BLaER1 treated with 17β-estradiol and CSF1 and Interleukin-3, amounts not matched to agents 10 nM and 100 nM (cell line): ENCODE measurements around the gene DNAJB9.
A peak's percentile ranks its signal among the peaks of the same experiment; 100 is the strongest.
"Not testable (repeated sequence)": the region's sequence is repeated elsewhere in the genome, so short reads cannot be mapped to it uniquely, and the experiment has no call there.

Experiments
- H3K27ac ChIP-seq, 11 experiments: shearing (Covaris generic); formaldehyde crosslinking; 2 replicates each; pipeline ENCODE4 v1.8.1; 2022
- H3K27me3 ChIP-seq, 11 experiments: shearing (Covaris generic); formaldehyde crosslinking; 2 replicates each; pipeline ENCODE4 v1.8.1; 2022
- H3K36me3 ChIP-seq, 11 experiments: shearing (Covaris generic); formaldehyde crosslinking; 2 replicates each; pipeline ENCODE4 v1.8.1; 2022
- H3K4me1 ChIP-seq, 10 experiments: shearing (Covaris generic); formaldehyde crosslinking; 2 replicates each; pipeline ENCODE4 v1.8.1; 2022
- H3K4me2 ChIP-seq, 11 experiments: shearing (Covaris generic); formaldehyde crosslinking; 2 replicates each; pipeline ENCODE4 v1.8.1; 2022
- H3K4me3 ChIP-seq, 10 experiments: shearing (Covaris generic); formaldehyde crosslinking; 2 replicates each; pipeline ENCODE4 v1.8.1; 2022
- H3K9ac ChIP-seq, 11 experiments: shearing (Covaris generic); formaldehyde crosslinking; 2 replicates each; pipeline ENCODE4 v1.8.1; 2022
- H3K9me3 ChIP-seq, 11 experiments: shearing (Covaris generic); formaldehyde crosslinking; replicated peaks in 1 of 11; 2 replicates each; pipeline ENCODE4 v1.8.1; 2022
- H4K20me1 ChIP-seq, 11 experiments: shearing (Covaris generic); formaldehyde crosslinking; 2 replicates each; pipeline ENCODE4 v1.8.1; 2022
- Cebpa-rat ChIP-seq, 11 experiments: shearing (Covaris generic); IDR thresholded peaks; 2 replicates each; pipeline ENCODE4 v1.8.1; 2022

DNAJB9 gene

GRCh38 chr7:108535257-108535656 is 34.4 kb upstream of the DNAJB9 start:
- peaks cover 0 to 16% (median 4%) of the 10 kb centered on the region in 11 experiments; a peak in 7 of 22 replicates for H3K9me3 ChIP-seq

DNA sequence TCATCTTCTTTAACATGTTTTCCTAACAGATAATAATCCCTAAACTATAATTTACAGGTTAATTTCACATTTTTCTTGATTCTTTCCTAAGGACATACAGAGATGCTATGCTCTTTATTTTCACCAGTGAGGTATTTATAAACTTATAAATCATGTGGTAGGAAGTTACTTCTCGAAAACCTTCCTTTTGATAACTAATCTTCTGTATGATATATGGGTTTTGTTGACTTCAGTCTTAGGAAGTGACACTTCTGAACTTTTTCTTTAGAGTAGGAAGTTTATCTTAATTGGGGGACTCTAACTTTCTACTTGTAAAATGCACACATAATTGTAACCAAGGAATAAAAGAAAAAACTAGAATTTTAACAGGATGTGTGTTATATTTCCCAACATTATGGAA is 33.9 kb upstream of the DNAJB9 start:
- H3K4me3 ChIP-seq = no peak overlapping the region
- TF ChIP-seq Cebpa-rat (IDR thresholded peaks at IDR 0.05) = no peak

More at GRCh38 chr7:108535257-108535656, 34.4 kb upstream of the DNAJB9 start:
- H4K20me1 ChIP-seq = no peaks in the 10 kb centered on the region
- no peaks in the 10 kb centered on the region for H3K36me3 ChIP-seq
- peaks cover 0 to 12% (median 1%) of the 10 kb centered on the region in 10 experiments; a peak in 4 of 20 replicates for H3K4me1 ChIP-seq
- peak overlapping the region in 1 of 11 experiments; percentile 40; a peak in 1 of 22 replicates for H3K27ac ChIP-seq
- H3K4me2 ChIP-seq = peak overlapping the region in 3 of 11 experiments; percentile 1 to 37 (median 36); a peak in 4 of 22 replicates
- no peak for TF ChIP-seq Cebpa-rat (IDR thresholded peaks at IDR 0.05)
- H3K4me3 ChIP-seq = no peak overlapping the region
- no peaks in the 10 kb centered on the region for H3K27me3 ChIP-seq
- no peak overlapping the region for H3K9ac ChIP-seq

GRCh38 chr7:108537229-108537628 is 32.4 kb upstream of the DNAJB9 start:
- H3K36me3 ChIP-seq = no peaks in the 10 kb centered on the region
- H3K4me1 ChIP-seq = peaks cover 0 to 12% (median 1%) of the 10 kb centered on the region in 10 experiments; a peak in 4 of 20 replicates
- peaks cover 0 to 16% (median 4%) of the 10 kb centered on the region in 11 experiments; a peak in 7 of 22 replicates for H3K9me3 ChIP-seq
- no peak overlapping the region for H3K9ac ChIP-seq
- H3K27me3 ChIP-seq = no peaks in the 10 kb centered on the region
- H3K27ac ChIP-seq = no peak overlapping the region
- H4K20me1 ChIP-seq = no peaks in the 10 kb centered on the region
- H3K4me2 ChIP-seq = no peak overlapping the region
- TF ChIP-seq Cebpa-rat (IDR thresholded peaks at IDR 0.05) = no peak
- no peak overlapping the region for H3K4me3 ChIP-seq

More for the DNA sequence above, 33.9 kb upstream of the DNAJB9 start:
- no peaks in the 10 kb centered on the region for H3K36me3 ChIP-seq
- H3K27me3 ChIP-seq = no peaks in the 10 kb centered on the region
- peaks cover 0 to 16% (median 4%) of the 10 kb centered on the region in 11 experiments; a peak in 7 of 22 replicates for H3K9me3 ChIP-seq
- H3K27ac ChIP-seq = peak overlapping the region in 1 of 11 experiments; percentile 40; a peak in 1 of 22 replicates
- peak overlapping the region in 2 of 11 experiments; percentile 1 to 37; a peak in 3 of 22 replicates for H3K4me2 ChIP-seq
- H3K9ac ChIP-seq = no peak overlapping the region
- no peaks in the 10 kb centered on the region for H4K20me1 ChIP-seq
- peaks cover 0 to 12% (median 1%) of the 10 kb centered on the region in 10 experiments; a peak in 4 of 20 replicates for H3K4me1 ChIP-seq

GRCh38 chr7:108538236-108538635 is 31.4 kb upstream of the DNAJB9 start:
- not testable (repeated sequence) for H3K9ac ChIP-seq, H4K20me1 ChIP-seq, H3K27ac ChIP-seq, H3K27me3 ChIP-seq, H3K4me3 ChIP-seq, H3K36me3 ChIP-seq
- Histone ChIP-seq H3K4me1 (peaks cover 0 to 12% (median 1%) of the 10 kb centered on the region in 10 experiments; a peak in 4 of 20 replicates), H3K9me3 (peaks cover 0 to 16% (median 4%) of the 10 kb centered on the region in 11 experiments; a peak in 7 of 22 replicates), H3K4me2 (peak overlapping the region in 1 of 11 experiments; percentile 18; a peak in 1 of 22 replicates)

- not testable (repeated sequence) for H3K27me3 ChIP-seq, H3K4me2 ChIP-seq, H3K9ac ChIP-seq, H4K20me1 ChIP-seq, H3K36me3 ChIP-seq, H3K4me3 ChIP-seq, H3K27ac ChIP-seq
- Histone ChIP-seq H3K9me3 (peaks cover 0 to 16% (median 4%) of the 10 kb centered on the region in 11 experiments; a peak in 7 of 22 replicates), H3K4me1 (peaks cover 0 to 12% (median 1%) of the 10 kb centered on the region in 10 experiments; a peak in 4 of 20 replicates)
Observed at GRCh38 chr7:108538685-108539084, 31.0 kb upstream of the DNAJB9 start.

GRCh38 chr7:108541478-108541877 is 28.2 kb upstream of the DNAJB9 start:
- Histone ChIP-seq H3K9ac (no peak overlapping the region), H4K20me1 (no peaks in the 10 kb centered on the region), H3K27me3 (no peaks in the 10 kb centered on the region), H3K36me3 (no peaks in the 10 kb centered on the region), H3K4me3 (no peak overlapping the region), H3K4me2 (no peak overlapping the region), H3K27ac (no peak overlapping the region), H3K9me3 (peaks cover 0 to 4% (median 0%) of the 10 kb centered on the region in 11 experiments; a peak in 2 of 22 replicates), H3K4me1 (peaks cover 0 to 7% (median 0%) of the 10 kb centered on the region in 10 experiments; a peak in 1 of 20 replicates)
- TF ChIP-seq Cebpa-rat (IDR thresholded peaks at IDR 0.05) = no peak

DNA sequence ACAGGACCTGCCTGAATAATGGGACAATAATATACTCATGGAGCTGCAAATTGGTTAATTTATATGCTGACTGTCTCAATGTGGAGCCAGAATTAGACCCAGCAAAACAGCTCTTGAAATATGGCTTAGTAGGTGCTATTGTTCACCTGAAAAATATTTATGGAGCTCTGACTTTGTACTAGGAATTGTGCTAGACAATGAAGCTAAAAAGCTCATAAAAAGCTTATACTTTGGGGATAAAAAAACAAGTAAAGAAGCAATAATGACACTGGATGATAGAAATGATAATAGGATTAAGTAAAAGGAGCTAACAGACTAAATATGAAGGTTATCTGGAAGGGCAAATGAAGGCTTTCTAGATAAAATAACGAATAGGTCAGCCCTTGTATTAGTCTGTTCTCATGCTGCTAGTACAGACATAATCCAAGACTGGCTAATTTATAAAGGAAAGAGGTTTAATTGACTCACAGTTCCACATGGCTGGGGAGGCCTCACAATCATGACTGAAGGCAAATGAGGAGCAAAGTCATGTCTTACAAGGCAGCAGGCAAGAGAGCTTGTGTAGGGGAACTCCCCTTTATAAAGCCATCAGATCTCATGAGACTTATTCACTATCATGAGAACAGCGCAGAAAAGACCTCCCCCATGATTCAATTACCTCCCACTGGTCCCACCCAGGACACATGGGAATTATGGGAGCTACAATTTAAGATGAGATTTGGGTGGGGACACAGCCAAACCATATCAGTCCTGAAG is 21.4 kb upstream of the DNAJB9 start:
- not testable (repeated sequence) for H3K36me3 ChIP-seq, H3K27ac ChIP-seq, H3K9ac ChIP-seq, H3K27me3 ChIP-seq, H3K4me3 ChIP-seq, H3K4me2 ChIP-seq, H4K20me1 ChIP-seq
- peaks cover 0 to 13% (median 9%) of the 10 kb centered on the region in 10 experiments; a peak in 13 of 20 replicates for H3K4me1 ChIP-seq
- peaks cover 5 to 15% (median 11%) of the 10 kb centered on the region in 11 experiments; a peak in 16 of 22 replicates for H3K9me3 ChIP-seq

DNA sequence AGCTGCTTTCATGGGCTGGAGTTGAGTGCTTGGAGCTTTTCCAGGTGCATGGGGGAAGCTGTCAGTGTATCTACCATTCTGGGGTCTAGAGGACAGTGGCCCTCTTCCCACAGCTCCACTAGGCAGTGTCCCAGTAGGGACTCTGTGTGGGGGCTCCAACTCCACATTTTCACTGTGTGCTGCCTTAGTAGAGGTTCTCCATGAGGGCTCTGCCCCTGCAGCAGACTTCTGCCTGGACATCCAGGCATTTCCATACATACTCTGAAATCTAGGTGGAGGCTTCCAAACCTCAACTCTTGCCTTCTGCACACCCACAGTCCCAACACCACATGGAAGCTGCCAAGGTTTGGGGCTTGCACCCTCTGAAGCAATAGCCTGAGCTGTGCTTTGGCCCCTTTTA is 13.0 kb upstream of the DNAJB9 start:
- not testable (repeated sequence) for H3K27me3 ChIP-seq, H4K20me1 ChIP-seq, H3K4me2 ChIP-seq, H3K27ac ChIP-seq, H3K9ac ChIP-seq
- peaks cover 0 to 10% (median 9%) of the 10 kb centered on the region in 10 experiments; a peak in 13 of 20 replicates for H3K4me1 ChIP-seq
- H3K4me3 ChIP-seq = 0 out of 20 replicates have a peak overlapping the region, but pooled peaks of 1 of the 10 experiments have one; percentile 23
- peaks cover 8 to 44% (median 23%) of the 10 kb centered on the region in 11 experiments; a peak in 17 of 22 replicates for H3K36me3 ChIP-seq
- H3K9me3 ChIP-seq = peaks cover 31 to 46% (median 32%) of the 10 kb centered on the region in 11 experiments

- Histone ChIP-seq H3K9me3 (peaks cover 31 to 46% (median 32%) of the 10 kb centered on the region in 11 experiments), H4K20me1 (no peaks in the 10 kb centered on the region), H3K36me3 (peaks cover 11 to 46% (median 23%) of the 10 kb centered on the region in 11 experiments; a peak in 17 of 22 replicates), H3K9ac (no peak overlapping the region), H3K4me1 (peaks cover 0 to 5% (median 3%) of the 10 kb centered on the region in 10 experiments; a peak in 12 of 20 replicates), H3K4me2 (no peak overlapping the region), H3K27me3 (no peaks in the 10 kb centered on the region), H3K27ac (no peak overlapping the region), H3K4me3 (peak overlapping the region in 1 of 10 experiments; percentile 23; a peak in 1 of 20 replicates)
- TF ChIP-seq Cebpa-rat (IDR thresholded peaks at IDR 0.05) = no peak
Observed at GRCh38 chr7:108557191-108557590, 12.5 kb upstream of the DNAJB9 start.
